GM12891 (cell line): ENCODE results near the gene RACGAP1.

Experiments used
- POLR2A ChIP-seq: IDR thresholded peaks from 2 replicates; pipeline ENCODE4 v1.6.1; 2011; ENCODE audit warnings: low read depth, low read length, control low read depth
- POLR2AphosphoS5 ChIP-seq: IDR thresholded peaks from 2 replicates; pipeline ENCODE4 v1.6.1; 2011; ENCODE audit warnings: low read depth, low read length, control low read depth
- POU2F2 ChIP-seq: IDR thresholded peaks from 2 replicates; pipeline ENCODE4 v1.6.1; 2011; ENCODE audit warnings: low read depth, mild to moderate bottlenecking, control low read depth, low read length, moderate library complexity

DNA sequence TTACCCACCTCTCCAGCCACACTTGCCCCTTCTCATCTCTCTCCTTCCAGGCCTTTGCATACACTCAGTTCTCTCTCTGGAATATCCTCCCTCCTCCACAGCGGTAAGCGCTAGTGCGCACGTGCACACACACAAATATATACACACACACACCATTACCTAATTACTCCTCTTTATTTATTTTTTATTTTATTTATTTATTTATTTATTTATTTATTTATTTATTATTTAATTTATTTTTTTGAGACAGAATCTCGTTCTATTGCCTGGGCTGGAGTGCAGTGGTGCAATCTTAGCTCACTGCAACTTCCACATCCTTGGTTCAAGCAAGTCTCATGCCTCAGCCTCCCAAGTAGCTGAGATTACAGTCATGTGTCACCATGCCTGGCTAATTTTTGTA is 43.8 kb upstream of the RACGAP1 start:
- no peak for TF ChIP-seq POLR2AphosphoS5
- TF ChIP-seq POLR2A: no peak
- TF ChIP-seq POU2F2: no peak
